Heart right ventricle (tissue), 16 donors: ENCODE measurements around the gene HIVEP2. TPM values are rescaled to one million over a fixed set of nuclear protein-coding genes. Genes with fewer than 3 reads are reported as not detected.

Source experiments
- ATAC-seq, 8 donors: fragments of 200-7000 bp; cut with Tn5 transposase; one replicate each; pipeline ENCODE4 v1.9.1; 2020; ENCODE audit warnings: mild to moderate bottlenecking in 8 of 8, moderate library complexity in 8 of 8, moderate number of reproducible peaks in 1 of 8
- DNase-seq, 2 donors: peaks; one replicate each; pipeline ENCODE4 v3.0.0-alpha.2; 2020
- H3K27ac ChIP-seq, 10 donors: fragments of 200-600 bp; sonication (generic) in 2 of 10; one replicate each; pipeline versions ENCODE4 v1.5.0 to v1.8.0; 2020 to 2022; ENCODE audit warnings: mild to moderate bottlenecking in 3 of 10
- H3K27me3 ChIP-seq, 7 donors: fragments of 200-600 bp; one replicate each; pipeline ENCODE4 v1.8.0; 2021 to 2022; ENCODE audit warnings: mild to moderate bottlenecking in 2 of 7
- H3K36me3 ChIP-seq, 9 donors: fragments of 200-600 bp; sonication (generic) in 1 of 9; one replicate each; pipeline versions ENCODE4 v1.5.0 to v1.8.0; 2020 to 2022; ENCODE audit warnings: mild to moderate bottlenecking in 2 of 9
- H3K4me1 ChIP-seq, 9 donors: fragments of 200-600 bp; sonication (generic) in 1 of 9; one replicate each; pipeline versions ENCODE4 v1.5.0 to v1.8.0; 2020 to 2022; ENCODE audit warnings: mild to moderate bottlenecking in 4 of 9
- H3K4me3 ChIP-seq, 10 donors: fragments of 200-600 bp; sonication (generic) in 2 of 10; one replicate each; pipeline versions ENCODE4 v1.5.0 to v1.8.0; 2020 to 2022; ENCODE audit warnings: mild to moderate bottlenecking in 7 of 10, moderate library complexity in 2 of 10
- H3K9me3 ChIP-seq, 11 donors: fragments of 200-600 bp in 10 of 11; sonication (generic) in 2 of 11; one replicate each; pipeline versions ENCODE4 v1.5.0 to v1.8.0; 2013 to 2022; ENCODE audit warnings: mild to moderate bottlenecking in 2 of 11, control low read depth in 1 of 11, moderate library complexity in 1 of 11
- WGBS, 2 donors: extraction: QIAGEN DNeasy Blood & Tissue Kit; methylation state at CpG; one replicate each; pipeline ENCODE4 v1.1.7; 2013; ENCODE audit warnings: inconsistent platforms in 1 of 2; 5-methylcytosine and 5-hydroxymethylcytosine counted together
- intact Hi-C, 10 donors: fragments of 100-400 bp; cut with DNase I; formaldehyde crosslinking; loops; one replicate each; pipeline versions ENCODE4 v1.11.1 to v1.14.2; 2022
- polyA plus RNA-seq, 2 donors: library from polyadenylated mRNA; stranded (reverse); fragments of 200-250 nt; gene quantifications; one replicate each; pipeline ENCODE4 v1.2.3, GENCODE V29; 2013
- total RNA-seq, 10 donors: library from RNA; stranded (reverse); fragmentation: NEBNext Ultra II Directional in 3 of 10; extraction: Animal tissue kit (Norgen Biotek cat#: 25700) in 3 of 10; gene quantifications; one replicate each; pipeline versions ENCODE4 v1.2.1 to v1.2.4, GENCODE V29; 2021 to 2023
- TF ChIP-seq, protein P1 (sequence below), 9 donors: fragments of 200-600 bp; sonication (generic) in 2 of 9; IDR thresholded peaks; one replicate each; pipeline versions ENCODE4 v1.5.0 to v1.8.0; 2021 to 2022; ENCODE audit warnings: antibody characterized with exemption in 9 of 9, mild to moderate bottlenecking in 5 of 9, moderate library complexity in 1 of 9
- donor health status: Arrhythmogenic right ventricular cardiomyopathy.
- donor health status: ischemic (EF 13 %, LVEDD 7.1; RV severe dilation, severe dysfunction).
- donor health status: healthy with polysubstance abuse.
- donor health status: DM: no; HTN: yes; CAD: no.
- donor health status: DM: no; HTN: no; CAD: no.
- donor health status: ischemic (EF 25% LVEDD 6.9; RV normal size, moderate dysfunction).
- donor health status: ischemic (EF 25% LVEDD 5.7; RV mildly dilated, moderate dysfunction).
- donor health status: healthy.
- donor health status: DM: yes; HTN: yes; CAD: no.
- donor health status: Ischemic cardiomyopathy.
- donor health status: ischemic (EF 35%, LVEDD 5.7; RV mildly dilated, moderate dysfunction).
- donor health status: nonischemic (EF 11% LVEDD 7.7; RV severe dilation, severe dysfunction).
- donor health status: DM: yes; HTN: yes; CAD: no.
- donor health status: PGD.
- donor health status: ischemic (EF 29% LVEDD 5.4; RV normal size, mild dysfunction).
- donor health status: nonischemic (EF 23%, LVEDD 6.1; RV moderate dilation, normal function).

Gene HIVEP2
- total and polyA plus RNA-seq, 12 donors: 2.1 to 31.6 (median 21.2) TPM

DNA sequence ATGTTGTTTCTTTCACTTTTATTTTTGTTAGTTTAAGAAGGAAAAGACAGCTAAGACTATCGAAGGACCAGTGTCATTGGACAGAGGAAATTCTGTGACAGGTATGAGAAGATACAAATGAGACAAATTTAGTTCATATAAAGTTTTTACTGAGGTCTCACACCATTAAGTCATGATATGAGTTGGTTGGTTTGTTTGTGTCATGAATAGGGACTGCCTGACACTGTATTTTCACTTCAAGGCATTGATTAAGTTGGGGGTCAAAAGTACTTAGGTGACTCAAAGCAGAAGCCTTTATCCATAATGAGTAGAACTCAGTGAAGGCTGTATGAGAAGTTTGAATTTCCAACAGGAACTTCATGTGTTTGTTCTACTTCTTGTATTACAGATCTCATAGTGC is 21.3 kb upstream of the HIVEP2 start:
- WGBS, 2 donors: 84 to 88% methylated on average over 1 of the region's 1 CpG

DNA sequence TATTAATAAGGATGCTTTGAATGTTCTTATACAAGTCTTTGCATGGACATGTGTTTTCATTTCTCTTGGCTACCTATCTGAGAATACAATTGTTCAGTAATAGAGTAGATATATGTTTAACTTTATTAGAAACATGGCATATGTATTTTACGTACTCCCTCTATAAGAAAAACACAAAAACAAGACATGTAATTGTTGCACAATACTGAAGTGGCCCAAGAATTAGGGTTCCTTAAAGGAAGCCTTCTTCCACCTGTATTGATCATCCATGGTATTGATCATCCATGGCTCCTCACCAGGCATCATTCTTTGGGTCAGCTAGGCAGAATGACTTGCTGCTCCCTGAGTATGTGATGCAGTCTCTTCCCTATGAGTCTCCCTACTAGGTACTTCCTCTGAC is 20.2 kb upstream of the HIVEP2 start:
- Histone ChIP-seq H3K4me1 (no peaks in the 10 kb centered on the region), H3K36me3 (no peaks in the 10 kb centered on the region), H3K27me3 (no peaks in the 10 kb centered on the region), H3K27ac (no peak overlapping the region), H3K9me3 (peaks cover 0 to 8% (median 0%) of the 10 kb centered on the region in 11 donors), H3K4me3 (no peak overlapping the region)
- ATAC-seq: no peak
- intact Hi-C loops: loop anchor here in 3 of 10 donors (10.0 kb wide), 1 partner anchor 50 kb away; no protein-coding TSS in a partner anchor
- TF ChIP-seq, protein P1, sequence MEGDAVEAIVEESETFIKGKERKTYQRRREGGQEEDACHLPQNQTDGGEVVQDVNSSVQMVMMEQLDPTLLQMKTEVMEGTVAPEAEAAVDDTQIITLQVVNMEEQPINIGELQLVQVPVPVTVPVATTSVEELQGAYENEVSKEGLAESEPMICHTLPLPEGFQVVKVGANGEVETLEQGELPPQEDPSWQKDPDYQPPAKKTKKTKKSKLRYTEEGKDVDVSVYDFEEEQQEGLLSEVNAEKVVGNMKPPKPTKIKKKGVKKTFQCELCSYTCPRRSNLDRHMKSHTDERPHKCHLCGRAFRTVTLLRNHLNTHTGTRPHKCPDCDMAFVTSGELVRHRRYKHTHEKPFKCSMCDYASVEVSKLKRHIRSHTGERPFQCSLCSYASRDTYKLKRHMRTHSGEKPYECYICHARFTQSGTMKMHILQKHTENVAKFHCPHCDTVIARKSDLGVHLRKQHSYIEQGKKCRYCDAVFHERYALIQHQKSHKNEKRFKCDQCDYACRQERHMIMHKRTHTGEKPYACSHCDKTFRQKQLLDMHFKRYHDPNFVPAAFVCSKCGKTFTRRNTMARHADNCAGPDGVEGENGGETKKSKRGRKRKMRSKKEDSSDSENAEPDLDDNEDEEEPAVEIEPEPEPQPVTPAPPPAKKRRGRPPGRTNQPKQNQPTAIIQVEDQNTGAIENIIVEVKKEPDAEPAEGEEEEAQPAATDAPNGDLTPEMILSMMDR (IDR thresholded peaks at IDR 0.05): no peak
- WGBS, 2 donors: 97 to 98% methylated on average over 1 of the region's 1 CpG
- no peak for DNase-seq

More for the DNA sequence above, 21.3 kb upstream of the HIVEP2 start:
- Histone ChIP-seq H3K9me3 (peaks cover 0 to 8% (median 0%) of the 10 kb centered on the region in 11 donors), H3K4me1 (no peaks in the 10 kb centered on the region), H3K27ac (no peak overlapping the region), H3K4me3 (no peak overlapping the region), H3K36me3 (no peaks in the 10 kb centered on the region), H3K27me3 (no peaks in the 10 kb centered on the region)
- no peak for DNase-seq
- no peak for ATAC-seq
- intact Hi-C loops: loop anchor here in 3 of 10 donors (10.0 kb wide), 1 partner anchor 49 kb away; no protein-coding TSS in a partner anchor
- TF ChIP-seq, protein P1 (IDR thresholded peaks at IDR 0.05): no peak

GRCh38 chr6:142960098-142960497 is 15.1 kb upstream of the HIVEP2 start:
- TF ChIP-seq, protein P1 (IDR thresholded peaks at IDR 0.05): no peak
- DNase-seq: no peak
- Histone ChIP-seq H3K4me1 (peaks cover 0 to 9% (median 0%) of the 10 kb centered on the region in 9 donors), H3K9me3 (no peaks in the 10 kb centered on the region), H3K27me3 (no peaks in the 10 kb centered on the region), H3K27ac (no peak overlapping the region), H3K4me3 (no peak overlapping the region), H3K36me3 (no peaks in the 10 kb centered on the region)
- intact Hi-C loops: loop anchor here in 3 of 10 donors (10.0 kb wide), 1 partner anchor 55 kb away; no protein-coding TSS in a partner anchor
- no peak for ATAC-seq

DNA sequence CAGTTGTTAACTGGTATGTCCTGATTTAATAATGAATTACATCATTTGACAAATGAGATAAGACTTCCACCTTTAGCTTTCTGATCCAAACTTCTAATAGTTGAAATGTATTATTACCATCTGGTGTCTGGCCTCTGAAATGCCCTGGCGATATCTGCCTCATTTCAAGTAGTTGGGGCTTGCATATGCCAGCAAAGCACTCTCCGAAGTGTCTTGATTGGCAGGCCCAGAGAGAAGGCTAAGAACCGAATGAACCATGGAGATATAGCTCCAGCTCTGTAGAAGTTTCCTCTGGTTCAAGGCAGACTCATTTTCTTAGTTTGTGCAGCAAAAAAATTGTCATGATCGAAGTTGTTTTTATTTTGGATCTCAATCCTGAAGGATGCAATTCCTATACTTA is 13.4 kb upstream of the HIVEP2 start:
- no peak overlapping the region for H3K27ac ChIP-seq
- no peak overlapping the region for H3K4me3 ChIP-seq
- peak in 1 of 2 donors; percentile 16 for DNase-seq
- intact Hi-C loops: loop anchor here in 3 of 10 donors (5.0 to 10.0 kb wide), 2 partner anchors 59 to 264 kb away; no protein-coding TSS in a partner anchor
- H3K36me3 ChIP-seq: no peaks in the 10 kb centered on the region
- TF ChIP-seq, protein P1 (IDR thresholded peaks at IDR 0.05): no peak
- peaks cover 0 to 10% (median 0%) of the 10 kb centered on the region in 9 donors for H3K4me1 ChIP-seq
- H3K27me3 ChIP-seq: no peaks in the 10 kb centered on the region
- 56 to 66% methylated on average over 4 of the region's 4 CpGs for WGBS, 2 donors
- ATAC-seq: peak in 7 of 8 donors; percentile 43 to 92 (median 79)
- H3K9me3 ChIP-seq: no peaks in the 10 kb centered on the region
